CD4-positive, alpha-beta T cell treated with Interleukin-1 beta for 1 hour (primary cell): ENCODE data around the gene ADRA2A.

Experiments used
- DNase-seq, 2 donors: peaks; one replicate each; pipeline ENCODE4 v3.0.0-alpha.2; 2020 to 2022

Gene ADRA2A

GRCh38 chr10:111113238-111113960 lies 36.6 kb downstream of the ADRA2A start:
- DNase-seq = no peak

- no peak for DNase-seq
These were observed 37.3 kb downstream of the ADRA2A start for GRCh38 chr10:111113961-111114757.

DNA sequence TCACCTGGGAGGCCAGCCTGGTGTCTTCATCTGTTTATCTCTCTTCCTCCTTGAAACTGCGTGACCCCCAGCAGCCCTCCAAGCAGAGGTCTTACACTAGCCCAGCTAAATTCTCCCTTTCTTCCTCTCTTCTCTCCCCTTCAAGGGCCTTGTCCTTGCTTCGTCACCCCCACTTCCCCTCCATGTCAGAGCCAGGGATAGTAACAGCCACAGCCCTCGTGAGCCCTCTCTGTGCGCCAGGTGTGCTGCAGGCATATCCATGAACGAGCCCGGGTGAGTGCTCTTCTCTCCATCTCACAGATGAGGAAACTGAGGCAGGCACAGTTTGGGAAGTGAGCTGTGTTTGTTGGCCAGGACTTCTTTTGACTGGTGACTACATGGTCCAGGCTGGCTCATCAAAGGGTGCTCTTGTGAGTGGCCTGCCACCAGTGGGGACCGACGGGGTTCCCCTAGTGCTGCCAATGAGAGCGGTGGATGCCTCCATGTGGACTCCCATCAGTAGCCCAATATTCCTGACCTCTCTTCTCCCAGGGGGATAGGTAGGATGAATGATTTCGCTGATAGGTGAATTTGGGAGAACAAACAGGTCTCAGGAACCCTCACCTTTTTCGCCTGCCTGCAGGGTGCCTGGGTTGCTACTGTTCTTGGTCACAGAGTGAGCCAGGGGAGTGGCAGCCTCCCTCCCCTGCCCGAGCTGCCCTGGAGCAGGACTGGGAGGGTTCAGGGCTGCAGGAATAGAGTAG lies 38.1 kb downstream of the ADRA2A start:
- no peak for DNase-seq

- no peak for DNase-seq
These were observed 39.4 kb downstream of the ADRA2A start for GRCh38 chr10:111116211-111116610.

GRCh38 chr10:111116762-111117445 lies 40.1 kb downstream of the ADRA2A start:
- no peak for DNase-seq

GRCh38 chr10:111117528-111118277 lies 40.9 kb downstream of the ADRA2A start:
- no peak for DNase-seq

- DNase-seq = no peak
These were observed 41.9 kb downstream of the ADRA2A start for GRCh38 chr10:111118758-111119157.

- no peak for DNase-seq
These were observed 42.8 kb downstream of the ADRA2A start for GRCh38 chr10:111119637-111120036.

- no peak for DNase-seq
These were observed 45.3 kb downstream of the ADRA2A start for GRCh38 chr10:111122127-111122526.

DNA sequence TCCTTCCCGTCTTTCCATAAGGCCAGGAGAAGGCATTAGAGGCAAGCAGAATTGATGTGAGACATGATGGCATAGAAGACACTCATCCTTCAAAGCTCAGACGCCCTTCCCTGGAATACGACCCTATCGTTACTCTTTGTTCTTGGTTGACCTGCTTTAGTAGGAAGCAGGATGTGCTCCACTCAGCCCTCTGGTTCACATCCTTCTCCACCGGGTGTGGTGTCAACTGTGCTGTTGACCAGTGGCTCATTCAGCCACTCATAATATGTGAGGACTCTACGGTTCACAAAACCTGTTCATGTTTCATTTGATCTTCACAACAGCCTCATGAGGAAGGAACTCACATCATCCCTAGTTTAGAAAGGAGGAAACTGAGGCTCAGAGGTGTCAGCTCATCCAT lies 47.1 kb downstream of the ADRA2A start:
- DNase-seq = no peak

DNA sequence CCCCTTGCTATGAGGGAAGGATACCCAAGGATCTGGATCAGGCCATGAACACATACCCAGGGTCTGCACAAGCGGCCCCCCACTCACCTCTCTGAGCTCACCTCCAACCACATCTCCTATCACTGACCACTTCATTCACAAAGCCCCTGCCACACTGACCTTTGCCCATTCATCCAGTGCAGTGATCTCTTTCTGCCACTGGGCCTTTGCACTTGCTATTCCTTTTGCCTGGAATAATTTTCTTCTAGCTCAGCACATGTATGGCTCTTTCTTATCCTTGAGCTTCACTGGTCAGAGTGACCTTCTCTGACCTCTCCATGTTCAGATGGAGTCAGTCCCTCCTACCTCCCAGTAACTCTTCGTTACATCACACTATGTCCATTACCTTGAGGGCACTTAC lies 48.3 kb downstream of the ADRA2A start:
- DNase-seq = no peak

DNA sequence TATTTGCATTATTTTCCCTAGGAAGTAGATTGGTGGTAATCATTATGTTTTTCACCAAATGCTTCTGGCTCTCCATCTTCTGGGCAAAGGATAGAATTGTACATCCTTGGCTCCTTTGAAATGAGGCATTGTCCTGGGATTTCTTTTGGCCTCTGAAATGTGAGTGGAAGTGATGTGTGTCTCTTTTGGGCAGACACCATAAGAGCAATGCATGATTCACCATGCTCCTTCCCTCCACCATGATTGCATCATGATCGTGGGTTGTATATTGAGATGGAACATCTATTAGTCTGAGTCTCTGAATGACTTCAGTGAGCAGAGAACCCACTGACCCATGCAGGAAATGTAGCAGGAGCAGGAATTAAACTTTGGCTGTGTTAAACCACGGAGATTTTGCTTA lies 49.2 kb downstream of the ADRA2A start:
- no peak for DNase-seq

DNA sequence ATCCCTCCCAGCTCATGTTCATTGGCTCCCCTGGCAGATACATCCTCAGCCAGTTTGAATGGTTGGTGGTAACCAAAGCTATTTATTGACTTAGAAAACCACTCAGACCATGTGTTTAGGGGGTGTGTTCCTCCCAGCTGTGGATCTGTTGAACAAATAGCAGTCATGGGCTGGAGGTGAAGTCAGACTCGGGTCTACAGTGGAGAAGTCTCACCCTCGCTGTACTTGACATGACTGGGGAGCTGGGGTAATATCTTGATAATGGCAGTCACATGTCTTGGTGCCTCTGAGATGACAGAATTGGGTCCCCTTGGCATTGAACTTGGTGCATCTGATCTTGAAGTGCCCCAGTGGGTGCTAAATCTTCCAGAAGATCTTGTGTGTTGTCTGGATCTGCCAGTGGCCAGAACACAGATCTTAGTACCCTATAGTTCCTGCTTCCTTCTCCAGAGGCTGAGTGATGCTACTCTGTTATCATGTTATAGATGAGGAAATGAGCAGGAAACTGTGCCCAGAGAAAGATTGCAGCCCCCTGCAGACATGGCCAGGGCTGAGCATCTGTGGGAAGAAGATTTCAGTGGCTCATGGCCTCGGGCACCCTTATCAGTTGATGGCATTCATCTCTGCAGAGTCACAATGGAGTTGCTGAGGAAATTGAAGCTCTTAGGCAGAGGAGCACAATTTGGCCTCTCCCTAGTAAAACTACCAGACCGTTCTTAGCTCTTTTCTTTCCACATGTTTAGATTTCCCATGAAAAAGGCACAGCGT lies 50.4 kb downstream of the ADRA2A start:
- DNase-seq = no peak

DNA sequence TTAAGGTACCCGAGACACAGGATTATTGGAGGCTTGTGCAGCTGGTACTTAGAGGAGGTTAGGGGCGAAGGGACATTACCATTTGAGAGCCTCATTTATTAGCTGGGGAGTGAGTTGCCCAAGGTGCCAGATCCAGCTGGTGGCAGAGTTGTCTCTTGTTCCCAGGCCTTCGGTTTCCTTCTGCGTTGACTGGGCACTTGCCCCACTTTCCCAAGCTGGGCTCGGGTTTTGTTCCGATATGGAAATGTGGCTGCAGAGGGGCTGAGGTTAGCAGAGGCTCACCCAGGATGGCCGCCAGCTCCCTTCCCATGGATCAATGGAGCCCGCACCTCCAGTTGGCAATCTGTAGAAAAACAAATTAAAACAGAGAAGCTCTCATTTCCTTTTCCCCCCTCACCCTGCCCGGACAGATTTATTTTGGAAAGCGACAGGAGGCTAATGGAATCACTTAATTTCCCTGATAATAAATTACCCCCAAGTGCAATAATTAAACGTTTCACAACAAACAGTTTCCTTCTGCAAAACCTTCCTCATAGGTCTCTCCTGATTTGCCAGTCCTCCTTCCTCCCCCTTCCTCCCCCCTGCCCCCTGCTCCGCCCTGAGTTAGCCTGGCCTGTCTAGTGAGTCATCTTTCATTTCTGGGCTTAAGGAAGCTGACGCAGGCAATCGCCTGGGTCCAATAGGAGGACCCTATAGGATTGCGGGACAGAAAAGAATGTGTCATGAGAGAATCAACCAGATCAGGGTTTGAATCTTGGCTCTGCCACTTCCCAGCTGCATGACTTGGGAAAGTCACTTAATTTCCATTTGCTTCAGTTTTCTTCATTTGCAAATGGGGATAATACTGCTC lies 51.7 kb downstream of the ADRA2A start:
- peak in 1 of 2 donors; percentile 28 for DNase-seq

GRCh38 chr10:111129363-111129762 lies 52.5 kb downstream of the ADRA2A start:
- no peak for DNase-seq

DNA sequence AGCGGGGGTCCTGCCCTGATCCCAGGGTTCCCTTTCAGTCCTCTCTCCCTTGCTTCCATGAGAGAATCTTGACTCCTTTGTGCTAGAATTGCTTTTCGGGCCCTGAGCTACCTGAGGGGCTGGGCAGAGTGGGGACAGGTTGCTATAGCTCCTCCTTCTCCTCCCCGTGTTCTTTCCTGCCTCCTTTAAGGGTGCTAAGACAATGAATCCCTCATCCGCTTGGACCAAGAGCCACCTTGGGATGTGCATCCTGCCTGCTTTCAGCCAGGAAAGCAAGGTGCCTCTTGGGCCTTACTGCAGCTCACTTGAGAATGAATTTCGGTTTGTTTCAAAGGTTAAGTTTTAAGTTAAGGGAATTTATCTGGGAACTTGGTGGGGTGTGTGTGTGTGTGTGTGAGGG lies 53.6 kb downstream of the ADRA2A start:
- DNase-seq = no peak
